GM19438 (cell line): ENCODE results near the gene CDH26.

Source experiments
- ATAC-seq: cut with Tn5 transposase; IDR thresholded peaks from one replicate; pipeline ENCODE4 v1.9.1; 2021; ENCODE audit warnings: low read depth; ENCODE audit not compliant: unreplicated experiment

The CDH26 gene

DNA sequence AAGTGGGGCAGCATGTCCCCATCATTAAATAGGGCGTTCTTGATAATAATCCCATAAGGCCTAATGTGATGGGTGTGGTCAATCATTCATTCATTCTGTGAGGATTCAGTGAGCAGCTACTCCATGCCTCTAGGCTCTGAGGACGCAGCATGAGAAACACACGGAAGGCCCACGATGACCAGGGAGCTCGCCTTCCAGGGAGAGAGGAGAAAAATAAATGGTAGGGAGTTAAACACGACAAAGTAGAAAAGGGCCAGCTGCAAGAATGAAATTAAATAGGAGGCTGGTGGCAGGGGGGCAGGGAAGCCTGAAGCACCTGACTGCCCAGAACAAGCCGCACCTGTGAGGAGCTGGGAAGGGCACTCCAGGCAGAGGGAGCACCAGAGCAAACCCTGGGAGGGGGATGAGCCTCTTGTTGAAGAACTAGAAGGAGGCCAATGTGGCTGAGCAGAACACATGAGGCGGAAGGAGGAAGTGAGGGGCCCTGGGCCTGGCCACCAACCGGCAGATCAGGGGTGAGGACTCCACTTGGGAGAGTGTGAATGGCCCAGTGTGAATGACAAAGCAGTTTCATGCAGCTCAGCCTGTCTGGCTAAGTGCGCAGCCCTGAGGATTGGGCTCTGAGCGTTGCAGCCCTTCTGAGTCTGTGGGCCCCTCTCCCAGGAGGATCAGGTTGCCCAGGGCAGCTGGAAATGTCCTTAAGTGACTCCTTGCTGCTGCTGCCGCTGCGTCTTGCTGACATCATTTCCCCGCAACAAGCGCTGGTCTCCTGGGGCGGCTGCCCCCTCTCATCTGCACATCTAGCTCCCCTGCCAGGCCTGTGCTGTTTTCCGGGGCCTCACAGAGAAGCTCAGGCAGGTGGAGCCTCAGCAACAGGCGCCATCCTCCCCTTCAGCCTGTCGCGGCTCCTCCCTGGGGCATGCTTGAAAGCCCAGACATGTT is 99.9 kb downstream of the CDH26 start:
- no peak for ATAC-seq

DNA sequence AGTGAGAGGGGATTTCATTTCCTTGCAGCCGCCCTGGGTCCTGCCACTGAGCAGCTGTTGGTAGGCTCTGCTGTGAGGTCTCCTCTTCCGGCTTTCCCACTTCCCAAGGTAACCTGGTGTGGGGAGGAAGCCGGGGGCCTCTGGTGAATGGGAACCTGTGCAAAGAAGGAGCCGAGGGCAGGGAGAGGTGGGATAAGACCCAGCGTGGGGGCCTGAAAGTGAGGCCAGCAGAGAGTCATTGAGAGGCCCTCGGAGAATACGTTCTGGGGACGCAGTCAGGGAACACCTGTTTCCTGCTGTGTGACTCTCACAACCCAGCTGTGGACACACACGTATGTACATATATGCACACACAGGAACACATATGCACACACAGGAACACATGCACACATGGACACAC is 100.7 kb downstream of the CDH26 start:
- no peak for ATAC-seq

DNA sequence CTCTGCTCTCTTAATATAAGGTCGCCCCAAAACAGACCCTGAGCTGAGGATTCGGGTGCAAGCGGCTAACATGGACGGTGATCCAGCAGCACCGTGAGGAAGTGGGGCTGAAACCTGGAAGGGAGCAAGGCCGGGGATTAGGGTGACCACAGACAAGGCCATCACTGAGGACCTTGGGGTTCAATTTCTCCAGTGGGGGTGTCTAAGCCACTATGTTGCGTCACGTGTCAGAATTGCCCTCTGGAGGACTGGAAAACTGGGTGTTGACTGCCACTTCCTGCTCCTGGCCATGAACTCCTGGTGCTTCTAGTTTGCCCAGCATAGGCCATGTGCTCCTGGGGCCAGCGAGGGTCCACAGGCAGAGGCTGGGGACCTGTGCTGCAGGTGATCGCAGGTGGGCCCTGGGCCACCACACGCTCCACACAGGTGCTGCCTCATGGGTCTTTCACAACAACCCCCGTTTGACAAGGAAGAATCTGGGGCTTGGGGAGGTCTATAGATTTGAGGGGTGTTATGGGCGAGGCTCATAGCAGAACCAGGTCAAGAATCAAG is 101.9 kb downstream of the CDH26 start:
- no peak for ATAC-seq

DNA sequence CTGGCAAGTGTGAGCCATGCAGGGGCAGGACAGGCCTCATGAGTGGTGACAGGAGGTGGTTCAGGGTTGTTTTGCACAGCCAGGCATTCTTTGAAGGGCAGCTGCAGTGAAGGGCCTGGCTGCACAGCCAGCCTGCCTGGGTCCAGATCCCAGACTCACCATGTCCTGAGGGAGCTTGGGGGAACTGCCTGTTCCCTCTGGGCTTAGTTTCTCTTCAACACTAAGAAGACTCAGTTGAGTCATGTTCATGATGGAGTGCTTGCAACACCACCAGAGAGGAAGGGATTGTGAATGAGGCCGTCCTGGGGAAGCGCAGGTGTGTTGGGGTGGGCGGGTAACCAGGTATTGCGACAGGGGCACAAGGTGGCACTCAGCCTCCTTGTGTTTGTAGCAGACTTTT is 102.4 kb downstream of the CDH26 start:
- no peak for ATAC-seq

DNA sequence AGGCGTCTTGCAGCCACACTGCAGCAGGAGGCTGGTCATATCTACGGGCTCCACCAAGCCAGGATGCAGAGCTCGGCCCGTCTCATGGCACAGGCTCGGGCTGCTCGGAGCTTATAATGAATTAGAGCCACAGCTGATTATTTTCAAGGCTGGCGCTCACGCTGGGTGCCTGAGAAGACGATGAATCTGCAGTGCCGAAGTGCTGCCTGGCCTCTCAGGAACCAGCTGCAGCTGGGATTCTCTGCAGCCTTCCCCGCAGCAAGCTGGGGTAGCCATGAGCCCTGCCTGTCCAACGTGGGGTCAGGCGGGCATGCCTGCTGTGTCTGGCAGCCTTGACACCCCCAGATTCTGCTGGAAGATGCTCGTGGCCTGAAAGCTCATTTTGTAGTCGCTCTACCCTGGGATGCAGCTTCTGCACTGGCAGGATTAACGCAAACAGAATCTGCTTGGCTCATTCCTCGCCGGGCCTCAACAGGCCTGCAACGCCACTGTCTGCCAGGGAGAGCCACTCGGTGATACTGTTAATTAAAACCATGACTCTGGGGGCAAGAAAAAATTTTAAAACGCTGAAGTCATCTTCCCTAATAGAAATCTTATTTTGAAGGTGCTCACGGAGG is 104.3 kb downstream of the CDH26 start:
- no peak for ATAC-seq

DNA sequence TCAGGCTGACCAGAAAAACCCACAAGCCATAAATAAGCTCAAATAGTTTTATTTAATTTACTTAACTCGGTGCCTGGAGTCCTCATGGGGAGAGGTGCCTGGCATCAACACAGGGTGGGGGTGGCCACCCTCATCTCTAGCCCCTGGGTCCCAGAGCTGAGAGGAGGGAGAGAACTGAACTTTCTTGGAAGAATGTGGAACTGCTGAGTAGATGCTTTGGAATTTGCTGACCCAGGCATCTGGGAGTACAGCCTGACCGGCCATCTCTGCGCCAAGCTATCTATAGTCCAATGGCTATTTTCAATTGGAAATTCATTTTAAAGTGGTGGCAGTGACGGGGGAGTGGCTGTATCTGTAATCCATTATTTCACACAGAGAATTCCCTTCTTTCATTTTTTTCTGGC is 104.8 kb downstream of the CDH26 start:
- no peak for ATAC-seq

DNA sequence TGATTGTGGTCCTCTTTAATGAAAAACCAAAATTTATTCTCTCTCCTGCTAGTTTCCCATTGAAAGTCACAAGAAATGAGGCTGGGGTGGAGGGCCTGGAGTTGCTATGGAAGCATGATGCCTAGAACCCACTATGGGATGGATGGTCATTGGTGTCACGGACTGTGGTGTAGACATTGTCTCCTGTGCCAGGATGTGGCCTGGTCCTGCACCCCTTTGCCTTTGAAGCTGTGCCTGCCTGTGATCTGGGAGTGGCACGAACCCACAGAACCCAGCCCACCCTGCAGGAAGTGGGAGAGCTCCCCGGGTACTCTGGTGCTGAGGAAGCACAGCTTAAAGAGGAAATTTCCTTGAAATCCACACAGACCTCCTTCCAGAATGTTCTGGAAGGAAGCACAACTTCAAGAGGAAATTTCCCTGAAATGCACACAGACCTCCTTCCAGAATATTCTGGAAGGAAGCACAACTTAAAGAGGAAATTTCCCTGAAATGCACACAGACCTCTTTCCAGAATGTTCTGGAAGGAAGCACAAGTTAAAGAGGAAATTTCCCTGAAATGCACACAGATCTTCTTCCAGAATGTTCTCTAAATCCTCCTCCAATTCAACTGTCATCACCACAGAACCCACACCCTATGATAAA is 105.6 kb downstream of the CDH26 start:
- ATAC-seq = no peak
